Measurements from ENCODE around the gene PISD. TPM values are rescaled to one million over a fixed set of nuclear protein-coding genes. Genes with fewer than 3 reads are reported as not detected.

The PISD gene
- total and polyA plus RNA-seq, 12 donors = 15.5 to 30.0 (median 18.7) TPM

DNA sequence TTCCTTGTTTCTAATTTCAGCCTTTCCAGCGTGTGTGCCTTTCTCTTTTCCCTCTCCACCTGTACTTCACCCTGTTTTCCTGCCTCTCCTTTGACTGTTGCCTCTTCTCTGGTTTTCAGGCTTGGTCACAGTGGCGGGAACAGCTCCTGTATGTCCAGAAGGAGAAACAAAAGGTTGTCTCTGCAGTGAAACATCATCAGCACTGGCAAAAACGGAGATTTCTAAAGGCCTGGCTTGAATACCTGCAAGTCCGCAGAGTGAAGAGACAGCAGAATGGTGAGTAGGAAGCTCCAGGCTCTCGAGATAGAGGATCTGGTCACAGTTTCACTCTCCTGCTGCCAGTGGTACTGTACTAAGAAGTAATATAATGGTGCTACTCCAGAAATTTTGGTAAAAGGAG lies 89.1 kb downstream of the PISD start:
- peaks cover 0 to 67% (median 0%) of the 10 kb centered on the region in 9 donors for H3K36me3 ChIP-seq
- 79 to 84% methylated on average over 5 of the region's 5 CpGs for WGBS, 2 donors

DNA sequence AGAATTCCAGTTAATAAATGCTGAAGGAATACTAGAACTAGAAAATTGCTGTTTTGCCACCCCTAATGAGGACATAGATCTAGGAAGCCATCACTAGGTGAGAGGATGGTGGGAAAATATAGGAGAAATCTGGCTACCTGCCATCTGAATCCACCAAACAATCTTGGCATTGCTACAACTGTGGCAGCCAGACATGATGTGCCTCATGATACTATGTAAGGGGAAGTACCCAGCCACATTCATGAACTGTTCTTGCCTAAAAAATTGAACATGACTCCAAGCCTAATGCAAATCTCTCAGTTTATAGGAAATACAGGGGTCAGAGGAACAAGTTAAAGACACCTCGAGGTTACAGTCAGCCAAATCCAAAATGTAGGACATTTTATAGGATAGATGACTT lies 92.9 kb downstream of the PISD start:
- H3K9me3 ChIP-seq = no peaks in the 10 kb centered on the region
- no peak for ATAC-seq
- H3K27ac ChIP-seq = no peak overlapping the region
- 91 to 92% methylated on average over 1 of the region's 1 CpG for WGBS, 2 donors
- H3K4me1 ChIP-seq = no peaks in the 10 kb centered on the region
- no peak for DNase-seq
- peaks cover 0 to 54% (median 0%) of the 10 kb centered on the region in 9 donors for H3K36me3 ChIP-seq
- TF ChIP-seq, protein P1, sequence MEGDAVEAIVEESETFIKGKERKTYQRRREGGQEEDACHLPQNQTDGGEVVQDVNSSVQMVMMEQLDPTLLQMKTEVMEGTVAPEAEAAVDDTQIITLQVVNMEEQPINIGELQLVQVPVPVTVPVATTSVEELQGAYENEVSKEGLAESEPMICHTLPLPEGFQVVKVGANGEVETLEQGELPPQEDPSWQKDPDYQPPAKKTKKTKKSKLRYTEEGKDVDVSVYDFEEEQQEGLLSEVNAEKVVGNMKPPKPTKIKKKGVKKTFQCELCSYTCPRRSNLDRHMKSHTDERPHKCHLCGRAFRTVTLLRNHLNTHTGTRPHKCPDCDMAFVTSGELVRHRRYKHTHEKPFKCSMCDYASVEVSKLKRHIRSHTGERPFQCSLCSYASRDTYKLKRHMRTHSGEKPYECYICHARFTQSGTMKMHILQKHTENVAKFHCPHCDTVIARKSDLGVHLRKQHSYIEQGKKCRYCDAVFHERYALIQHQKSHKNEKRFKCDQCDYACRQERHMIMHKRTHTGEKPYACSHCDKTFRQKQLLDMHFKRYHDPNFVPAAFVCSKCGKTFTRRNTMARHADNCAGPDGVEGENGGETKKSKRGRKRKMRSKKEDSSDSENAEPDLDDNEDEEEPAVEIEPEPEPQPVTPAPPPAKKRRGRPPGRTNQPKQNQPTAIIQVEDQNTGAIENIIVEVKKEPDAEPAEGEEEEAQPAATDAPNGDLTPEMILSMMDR (IDR thresholded peaks at IDR 0.05) = no peak
- intact Hi-C loops (cut with DNase I) = no loop called here
- no peaks in the 10 kb centered on the region for H3K27me3 ChIP-seq
- no peak overlapping the region for H3K4me3 ChIP-seq

More for the DNA sequence above, 89.1 kb downstream of the PISD start:
- intact Hi-C loops (cut with DNase I) = no loop called here
- no peak for DNase-seq
- ATAC-seq = no peak
- Histone ChIP-seq H3K4me3 (no peak overlapping the region), H3K27me3 (no peaks in the 10 kb centered on the region), H3K27ac (no peak overlapping the region), H3K4me1 (no peaks in the 10 kb centered on the region), H3K9me3 (no peaks in the 10 kb centered on the region)
- TF ChIP-seq, protein P1 (IDR thresholded peaks at IDR 0.05) = no peak

Small RNA genes within 50 kb of the gene (microRNA-seq; reads per million reads assigned to microRNA genes)
- gene MIR7109 = 0 reads per million in 2 donors

Other genes starting within 250 kb of the PISD start
- 10 to 100 TPM; 20.3 to 31.9 (median 22.7) TPM for gene EIF4ENIF1, start 172.4 kb downstream of the PISD start, total RNA-seq
- gene EIF4ENIF1, start 172.4 kb downstream of the PISD start, polyA plus RNA-seq = 10 to 100 TPM in 1 of 2 donors, 1 to 10 TPM in 1; 9.0 to 10.3 TPM
- gene SFI1, start 165.7 kb downstream of the PISD start, total RNA-seq = 10 to 100 TPM in 1 of 10 donors, 1 to 10 TPM in 9; 6.1 to 12.1 (median 7.3) TPM
- gene SFI1, start 165.7 kb downstream of the PISD start, polyA plus RNA-seq = 10 to 100 TPM in 1 of 2 donors, 1 to 10 TPM in 1; 4.7 to 20.1 TPM
- gene PRR14L, start 87.9 kb upstream of the PISD start, total RNA-seq = 10 to 100 TPM; 10.9 to 19.6 (median 17.3) TPM
- 1 to 10 TPM; 4.0 to 9.4 TPM for gene PRR14L, start 87.9 kb upstream of the PISD start, polyA plus RNA-seq
- 10 to 100 TPM; 11.1 to 19.1 (median 15.1) TPM for gene DEPDC5, start 91.8 kb upstream of the PISD start, total RNA-seq
- gene DEPDC5, start 91.8 kb upstream of the PISD start, polyA plus RNA-seq = 1 to 10 TPM; 6.2 to 7.8 TPM